Choroid plexus epithelial cell (primary cell): ENCODE measurements around the gene ARHGAP44.

ENCODE experiments used
- DNase-seq: peaks from one replicate; pipeline ENCODE4 v3.0.0-alpha.2; 2010; ENCODE audit warnings: low read depth
- H3K4me3 ChIP-seq: 2 replicates; pipeline ENCODE4 v1.5.1; 2011; ENCODE audit warnings: low read depth, mild to moderate bottlenecking, control low read depth, low read length, moderate library complexity
- CTCF ChIP-seq: conservative IDR thresholded peaks from 2 replicates; pipeline ENCODE4 v1.5.1; 2011; ENCODE audit warnings: low read depth, mild to moderate bottlenecking, control low read depth, inconsistent platforms, low read length, moderate library complexity

The ARHGAP44 gene

GRCh38 chr17:12887088-12887487 lies 97.8 kb downstream of the ARHGAP44 start:
- no peak for TF ChIP-seq CTCF
- no peak for DNase-seq
- no peak overlapping the region for H3K4me3 ChIP-seq

GRCh38 chr17:12896180-12896785 lies 107.0 kb downstream of the ARHGAP44 start:
- H3K4me3 ChIP-seq: no peak overlapping the region
- DNase-seq: no peak
- TF ChIP-seq CTCF: no peak

GRCh38 chr17:12898110-12898509 lies 108.8 kb downstream of the ARHGAP44 start:
- no peak for DNase-seq
- TF ChIP-seq CTCF: no peak
- no peak overlapping the region for H3K4me3 ChIP-seq

- no peak for TF ChIP-seq CTCF
- no peak for DNase-seq
- no peak overlapping the region for H3K4me3 ChIP-seq
These were observed 110.3 kb downstream of the ARHGAP44 start for GRCh38 chr17:12899604-12900003.

GRCh38 chr17:12900474-12900873 lies 111.2 kb downstream of the ARHGAP44 start:
- no peak for TF ChIP-seq CTCF
- H3K4me3 ChIP-seq: no peak overlapping the region
- DNase-seq: no peak

GRCh38 chr17:12902046-12902445 lies 112.7 kb downstream of the ARHGAP44 start:
- no peak for TF ChIP-seq CTCF
- no peak for DNase-seq
- H3K4me3 ChIP-seq: no peak overlapping the region

- no peak for TF ChIP-seq CTCF
- DNase-seq: no peak
- no peak overlapping the region for H3K4me3 ChIP-seq
These were observed 118.2 kb downstream of the ARHGAP44 start for GRCh38 chr17:12907477-12907876.
